ENCODE measurements around the gene ITGB6. TPM values are rescaled to one million over a fixed set of nuclear protein-coding genes. Genes with fewer than 3 reads are reported as not detected.

ITGB6 gene
- total RNA-seq (2014; rRNA removed), result 11.6 and 15.2 TPM in 2 replicates
- 1.8 TPM for polyA plus RNA-seq (2012)

GRCh38 chr2:160199683-160200389, at the start of gene ITGB6:
Gene ITGB6 (minus strand): TSS chr2:160200272. CDS start chr2:160200063, 209 bp downstream.
- DNase-seq (ENCODE audit: low read depth), result no peak

- DNase-seq (ENCODE audit: low read depth), result no peak
Measured at GRCh38 chr2:160247296-160248035, 47.4 kb upstream of the ITGB6 start.

GRCh38 chr2:160246356-160246755, 46.3 kb upstream of the ITGB6 start:
- DNase-seq (ENCODE audit: low read depth), result peak; percentile 74

GRCh38 chr2:160245614-160246155, 45.6 kb upstream of the ITGB6 start:
- no peak for DNase-seq (ENCODE audit: low read depth)

GRCh38 chr2:160242893-160243564, 43.0 kb upstream of the ITGB6 start:
- DNase-seq (ENCODE audit: low read depth), result no peak

- peak; percentile 94 for DNase-seq (ENCODE audit: low read depth)
Measured at GRCh38 chr2:160241251-160242137, 41.4 kb upstream of the ITGB6 start.

GRCh38 chr2:160239436-160239835, 39.4 kb upstream of the ITGB6 start:
- DNase-seq (ENCODE audit: low read depth), result no peak

- DNase-seq (ENCODE audit: low read depth), result no peak
Measured at GRCh38 chr2:160238392-160238791, 38.3 kb upstream of the ITGB6 start.

GRCh38 chr2:160232905-160233475, 32.9 kb upstream of the ITGB6 start:
- DNase-seq (ENCODE audit: low read depth), result no peak

- DNase-seq (ENCODE audit: low read depth), result no peak
Measured at GRCh38 chr2:160229591-160229990, 29.5 kb upstream of the ITGB6 start.

GRCh38 chr2:160228141-160228917, 28.3 kb upstream of the ITGB6 start:
- DNase-seq (ENCODE audit: low read depth), result peak; percentile 95

- peak; percentile 84 for DNase-seq (ENCODE audit: low read depth)
Measured at GRCh38 chr2:160227293-160227915, 27.3 kb upstream of the ITGB6 start.

GRCh38 chr2:160226367-160226766, 26.3 kb upstream of the ITGB6 start:
- DNase-seq (ENCODE audit: low read depth), result no peak

- DNase-seq (ENCODE audit: low read depth), result no peak
Measured at GRCh38 chr2:160225722-160226121, 25.6 kb upstream of the ITGB6 start.

GRCh38 chr2:160224507-160224906, 24.4 kb upstream of the ITGB6 start:
- DNase-seq (ENCODE audit: low read depth), result no peak

GRCh38 chr2:160224060-160224459, 24.0 kb upstream of the ITGB6 start:
- DNase-seq (ENCODE audit: low read depth), result peak; percentile 99

- no peak for DNase-seq (ENCODE audit: low read depth)
Measured at GRCh38 chr2:160223560-160223959, 23.5 kb upstream of the ITGB6 start.

- DNase-seq (ENCODE audit: low read depth), result no peak
Measured at GRCh38 chr2:160222546-160223283, 22.6 kb upstream of the ITGB6 start.

Data from LHCN-M2 (cell line).